Loucy (cell line): ENCODE measurements around the gene TTC31.

Experiments used
- CTCF ChIP-seq: fragments of 200-600 bp; sonication (generic); conservative IDR thresholded peaks from 2 replicates; pipeline ENCODE4 v1.5.1; 2014; ENCODE audit warnings: mild to moderate bottlenecking, antibody characterized with exemption, low read length
- EZH2phosphoT487 ChIP-seq: fragments of 200-600 bp; IDR thresholded peaks from 2 replicates; pipeline ENCODE4 v1.6.1; 2018; ENCODE audit warnings: antibody characterized with exemption, mild to moderate bottlenecking, moderate library complexity, borderline replicate concordance

- TF ChIP-seq CTCF (no peak), EZH2phosphoT487 (no peak)
Observed at GRCh38 chr2:74526649-74527230, 43.9 kb downstream of the TTC31 start.
